Activated CD4-positive, CD25-positive, alpha-beta regulatory T cell (primary cell): ENCODE data around the gene PAX6.

Experiments used
- DNase-seq, 4 experiments: peaks; one replicate each; lab custom pipeline; 2025; lab: John Stamatoyannopoulos, UW

PAX6 gene

DNA sequence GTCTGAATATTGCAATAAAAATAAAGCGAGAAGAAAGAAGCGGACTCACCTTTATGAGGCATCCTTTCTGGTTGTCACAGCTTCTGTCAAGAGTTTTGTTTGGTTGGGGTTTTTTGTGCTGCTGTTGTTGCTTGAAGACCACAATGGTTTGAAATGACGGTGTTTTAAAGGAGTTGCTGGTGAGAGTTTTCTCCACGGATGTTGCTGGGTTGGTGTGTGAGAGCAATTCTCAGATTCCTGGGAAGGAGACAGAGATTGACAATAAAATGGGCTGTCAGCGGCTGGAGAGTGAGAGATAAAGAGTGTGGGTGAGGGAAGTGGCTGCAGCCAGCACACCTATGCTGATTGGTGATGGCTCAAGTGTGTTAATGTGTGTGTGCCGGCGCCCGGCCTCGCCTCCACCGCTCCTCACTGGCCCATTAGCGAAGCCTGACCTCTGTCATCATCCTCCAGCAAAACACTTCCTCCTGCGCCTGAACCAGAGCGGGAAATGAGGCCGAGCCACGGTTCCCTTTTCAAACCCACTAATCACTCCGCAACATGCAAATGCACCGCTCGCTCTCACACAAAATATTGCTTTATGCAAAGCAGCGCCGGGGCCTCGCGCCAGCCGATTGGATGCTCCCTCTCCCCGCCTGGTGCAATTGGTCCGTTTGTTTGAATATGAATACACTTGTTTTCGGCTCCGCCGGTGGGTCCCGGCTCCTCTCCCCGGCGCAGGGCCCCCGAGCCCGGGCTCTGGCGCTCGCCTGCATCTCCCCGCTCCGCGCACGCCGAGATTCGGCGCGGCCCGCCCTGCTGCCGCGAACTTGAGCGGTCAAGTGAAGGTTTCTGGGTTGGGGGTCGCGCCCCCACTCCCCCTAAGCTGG is at the start of gene PAX6:
Gene PAX6 (minus strand): TSS at position 544 of the 869 bp plus-strand sequence. CDS start 4,911 bp downstream, outside the sequence.
- no peak for DNase-seq

DNA sequence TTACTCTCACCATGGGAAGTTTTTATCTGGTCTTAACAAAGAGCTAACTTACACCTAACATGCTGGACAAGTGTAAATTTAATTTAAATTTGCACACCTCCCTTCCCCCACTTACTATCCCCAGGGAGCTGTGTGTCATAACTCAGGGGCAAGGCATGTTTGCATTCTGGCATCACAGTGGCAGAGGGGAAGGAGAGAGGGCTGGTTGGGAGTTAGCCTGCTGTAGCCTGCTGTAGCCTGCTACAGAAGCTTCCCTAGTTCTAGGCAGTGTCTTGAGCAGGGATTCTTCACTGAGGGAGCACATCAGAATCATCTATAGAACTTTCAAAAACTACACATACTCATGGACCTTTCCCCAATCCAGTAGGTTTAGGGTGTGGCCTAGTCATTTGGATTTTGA is 49.3 kb upstream of the PAX6 start:
- DNase-seq = no peak

DNA sequence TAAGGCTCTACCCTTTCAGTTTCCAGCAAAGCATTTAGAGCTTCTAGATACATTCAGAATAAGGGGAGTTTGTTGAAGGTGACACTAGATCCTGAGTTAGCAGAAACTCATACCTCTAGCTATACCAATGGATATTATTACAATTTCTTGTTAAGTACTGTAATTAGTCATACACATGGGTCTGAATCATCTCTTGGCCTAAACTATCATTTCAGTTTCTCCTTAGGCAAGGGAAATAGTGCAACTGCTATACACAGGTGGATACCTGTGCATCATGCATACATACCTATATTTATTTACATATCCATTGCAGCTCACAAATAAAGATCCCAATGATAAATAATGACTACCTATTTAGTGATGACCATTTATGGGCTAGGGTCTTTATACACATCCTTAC is 45.1 kb upstream of the PAX6 start:
- DNase-seq = no peak

DNA sequence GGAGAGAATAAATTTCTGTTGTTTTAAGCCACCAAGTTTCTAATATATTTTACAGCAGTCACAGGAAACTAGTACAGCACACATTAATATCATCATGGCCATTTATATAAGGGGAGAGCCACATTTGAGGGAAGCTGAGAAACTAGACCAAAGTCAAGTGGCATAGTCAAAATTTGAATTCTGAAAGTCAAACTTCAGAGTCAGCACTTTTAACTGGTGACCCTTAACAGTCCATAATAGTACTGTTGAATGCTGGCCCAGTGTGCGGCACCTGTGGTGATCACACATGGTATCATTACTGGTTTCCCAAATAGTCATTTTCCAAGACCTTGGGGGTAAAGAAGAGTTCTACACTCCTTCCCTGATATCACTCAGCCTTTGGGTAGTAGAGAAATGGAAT is 44.3 kb upstream of the PAX6 start:
- no peak for DNase-seq

DNA sequence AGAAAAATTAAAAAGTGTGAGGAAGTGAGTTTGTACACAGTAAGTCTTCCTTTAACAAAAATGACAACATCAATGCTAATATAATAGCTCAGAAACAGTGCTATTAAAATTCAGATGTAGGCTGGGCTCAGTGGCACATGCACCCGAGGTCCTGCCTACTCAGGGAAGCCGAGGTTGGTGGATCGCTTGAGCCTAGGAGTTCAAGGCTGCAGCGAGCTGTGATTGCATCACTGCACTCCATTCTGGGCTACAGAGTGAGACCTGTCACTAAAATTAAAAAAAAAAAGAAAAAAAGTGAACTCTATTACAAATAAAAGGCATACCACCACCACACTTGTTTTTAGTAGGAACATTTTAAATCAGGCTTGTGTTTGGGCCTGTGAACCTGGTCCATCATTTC is 39.2 kb upstream of the PAX6 start:
- DNase-seq = no peak

DNA sequence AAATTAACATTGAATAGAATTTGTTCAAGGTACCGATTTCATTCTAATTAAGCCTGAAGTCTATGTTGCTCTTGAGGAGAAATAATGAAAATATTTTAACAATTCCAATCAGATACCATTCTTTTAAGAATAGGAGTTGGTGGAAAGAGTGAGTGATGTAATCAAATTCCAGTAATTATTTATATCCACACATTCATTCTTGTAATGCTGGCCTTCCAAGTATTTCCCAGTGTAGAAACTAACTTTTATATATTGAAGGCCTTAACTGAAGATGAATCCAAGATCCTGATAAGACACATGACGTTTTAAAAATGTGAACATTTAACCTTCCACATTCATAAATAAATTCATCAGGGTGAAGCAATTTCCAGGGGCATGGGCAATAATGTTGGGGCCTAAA is 36.6 kb upstream of the PAX6 start:
- DNase-seq = no peak

DNA sequence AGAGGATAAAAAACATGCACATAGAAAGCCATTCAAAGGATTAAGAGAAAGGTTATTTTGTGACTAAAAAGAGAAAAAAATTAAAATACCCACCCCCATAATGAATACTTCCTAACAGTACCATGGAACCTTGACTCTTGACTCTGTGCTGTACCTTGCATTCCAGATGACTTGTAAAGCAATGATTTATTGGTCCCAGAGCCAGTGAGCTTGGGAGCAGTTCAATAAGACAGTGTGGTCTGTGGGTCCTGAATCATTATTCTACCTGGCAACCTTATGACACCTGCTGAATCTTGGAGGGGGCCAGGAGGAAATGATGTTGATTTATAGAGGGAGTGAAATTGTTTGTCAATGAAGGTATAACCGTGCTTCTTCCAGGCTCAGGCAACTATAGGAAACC is 34.2 kb upstream of the PAX6 start:
- no peak for DNase-seq

DNA sequence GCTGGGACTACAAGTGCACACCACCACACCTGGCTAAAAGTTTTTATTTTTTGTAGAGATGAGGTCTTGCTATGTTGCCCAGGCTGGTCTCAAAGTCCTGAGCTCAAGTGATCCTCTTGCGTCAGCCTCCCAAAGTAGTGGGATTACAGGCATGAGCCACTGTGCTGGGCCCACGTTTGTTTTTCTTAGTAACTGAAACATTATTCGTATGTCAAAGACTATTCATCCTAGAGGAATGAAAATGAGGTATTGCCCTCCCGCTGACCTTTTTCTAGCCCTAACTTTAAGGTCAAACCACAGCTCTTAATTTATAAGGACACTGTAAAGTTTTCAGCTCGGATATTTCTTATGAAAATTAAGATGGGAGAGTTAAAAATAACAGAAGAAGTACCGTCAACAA is 33.2 kb upstream of the PAX6 start:
- no peak for DNase-seq

DNA sequence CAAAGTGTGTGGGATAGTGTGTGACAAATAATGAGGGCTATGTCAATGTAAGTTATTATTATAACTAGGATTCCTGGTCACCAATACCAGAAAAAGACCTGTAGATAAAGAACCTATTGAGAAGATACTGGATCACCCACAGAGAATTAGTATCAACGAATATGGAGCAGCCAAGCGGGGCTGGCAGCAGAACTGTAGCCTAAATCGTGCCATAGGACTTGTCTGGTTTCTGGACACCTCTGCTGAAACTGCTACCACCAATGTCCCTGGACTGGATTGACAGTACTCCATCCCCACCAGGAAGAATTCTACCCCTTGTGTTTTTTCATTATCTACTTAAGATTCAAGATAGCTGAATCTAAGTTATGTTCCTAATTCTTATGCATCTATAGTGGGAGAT is 30.3 kb upstream of the PAX6 start:
- DNase-seq = no peak

DNA sequence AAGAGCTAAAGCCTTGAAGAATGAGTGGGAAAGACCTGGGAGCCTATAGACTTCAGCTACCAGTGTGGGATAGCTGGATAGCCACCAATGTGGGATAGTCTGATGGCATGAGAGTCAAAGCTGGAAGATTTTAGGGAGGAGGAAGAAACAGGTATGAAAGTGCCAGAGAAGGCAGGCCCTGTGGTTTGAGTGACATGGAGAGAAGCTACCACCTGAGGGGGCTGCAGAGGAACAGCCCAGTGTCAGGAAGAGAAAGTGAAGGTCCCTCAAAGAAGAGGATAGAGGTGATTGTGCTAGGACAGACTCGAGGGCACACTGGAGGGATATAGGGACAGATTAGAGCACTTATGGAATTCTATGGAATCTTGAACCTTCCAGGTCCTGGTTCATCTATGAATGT is 23.1 kb upstream of the PAX6 start:
- no peak for DNase-seq

DNA sequence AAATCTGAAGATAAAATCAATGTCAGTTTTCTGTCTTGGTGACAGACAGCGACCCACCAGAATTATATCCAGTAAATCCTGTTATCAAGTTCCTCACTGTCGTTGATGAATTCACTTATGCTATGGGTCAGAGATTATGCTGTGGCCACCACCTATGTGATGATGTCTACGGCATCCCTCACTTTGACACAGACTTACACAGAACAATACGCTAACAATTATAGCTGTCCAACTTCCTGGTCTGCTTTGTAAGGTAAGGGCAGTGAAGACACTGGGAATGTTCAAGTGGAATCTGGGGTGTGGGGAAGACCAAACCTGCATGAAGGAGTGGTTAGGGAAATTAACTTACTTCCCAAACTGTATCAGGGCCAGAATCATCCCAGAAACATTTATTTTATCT is 19.3 kb upstream of the PAX6 start:
- DNase-seq = no peak

DNA sequence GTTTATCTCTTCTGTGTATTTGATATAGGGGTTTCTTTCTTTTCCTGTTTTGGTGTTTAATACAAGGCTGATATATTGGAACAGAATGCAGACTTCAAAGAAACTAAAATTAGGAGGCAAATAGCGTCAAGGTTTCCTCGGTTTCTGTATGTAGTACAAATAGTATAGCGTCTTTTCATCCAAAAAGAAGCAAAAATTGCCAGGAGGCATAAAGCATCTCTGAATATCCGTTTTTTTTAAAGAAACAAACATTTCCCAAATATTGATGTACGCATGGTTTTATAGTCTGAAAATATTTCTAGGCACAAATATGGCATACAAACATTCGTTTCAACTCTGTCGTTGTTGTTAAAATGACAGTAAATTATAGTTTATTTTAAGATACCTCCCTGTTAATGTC is 17.1 kb upstream of the PAX6 start:
- DNase-seq = no peak

DNA sequence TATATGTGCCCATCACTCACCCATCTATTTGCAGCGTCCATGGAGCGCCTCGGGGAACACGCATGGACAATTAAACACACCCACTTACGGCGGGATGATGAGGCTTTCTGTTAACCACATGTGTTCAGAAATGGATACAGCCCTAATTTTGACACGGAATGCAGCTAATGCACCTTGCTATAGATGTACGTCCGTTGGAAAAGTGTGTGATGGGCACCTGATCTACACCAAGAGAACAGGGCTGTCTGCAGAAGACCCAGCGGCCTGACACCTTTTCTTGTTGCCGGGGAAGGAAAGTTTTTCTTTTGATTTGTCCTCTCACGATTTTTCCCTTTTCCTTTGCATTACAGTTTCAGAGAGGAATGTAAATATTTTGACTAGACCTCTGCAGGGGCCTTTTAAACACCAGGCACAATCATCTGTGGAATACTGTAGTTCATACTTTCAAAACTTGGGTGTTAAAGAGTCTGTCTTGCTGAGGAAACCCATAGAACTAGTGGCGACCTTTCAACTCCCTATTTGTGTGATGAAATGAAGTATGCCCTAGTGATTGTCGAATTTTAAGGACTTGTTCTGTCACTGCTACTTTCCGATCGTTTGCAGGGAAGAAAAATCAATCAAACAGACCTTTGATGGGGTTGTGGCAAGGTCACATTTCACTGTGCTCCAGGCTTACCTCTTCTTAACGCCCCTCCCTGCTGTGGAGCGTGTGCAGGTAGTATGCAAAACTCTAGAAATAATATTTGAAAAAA is 16.5 kb upstream of the PAX6 start:
- DNase-seq = no peak

DNA sequence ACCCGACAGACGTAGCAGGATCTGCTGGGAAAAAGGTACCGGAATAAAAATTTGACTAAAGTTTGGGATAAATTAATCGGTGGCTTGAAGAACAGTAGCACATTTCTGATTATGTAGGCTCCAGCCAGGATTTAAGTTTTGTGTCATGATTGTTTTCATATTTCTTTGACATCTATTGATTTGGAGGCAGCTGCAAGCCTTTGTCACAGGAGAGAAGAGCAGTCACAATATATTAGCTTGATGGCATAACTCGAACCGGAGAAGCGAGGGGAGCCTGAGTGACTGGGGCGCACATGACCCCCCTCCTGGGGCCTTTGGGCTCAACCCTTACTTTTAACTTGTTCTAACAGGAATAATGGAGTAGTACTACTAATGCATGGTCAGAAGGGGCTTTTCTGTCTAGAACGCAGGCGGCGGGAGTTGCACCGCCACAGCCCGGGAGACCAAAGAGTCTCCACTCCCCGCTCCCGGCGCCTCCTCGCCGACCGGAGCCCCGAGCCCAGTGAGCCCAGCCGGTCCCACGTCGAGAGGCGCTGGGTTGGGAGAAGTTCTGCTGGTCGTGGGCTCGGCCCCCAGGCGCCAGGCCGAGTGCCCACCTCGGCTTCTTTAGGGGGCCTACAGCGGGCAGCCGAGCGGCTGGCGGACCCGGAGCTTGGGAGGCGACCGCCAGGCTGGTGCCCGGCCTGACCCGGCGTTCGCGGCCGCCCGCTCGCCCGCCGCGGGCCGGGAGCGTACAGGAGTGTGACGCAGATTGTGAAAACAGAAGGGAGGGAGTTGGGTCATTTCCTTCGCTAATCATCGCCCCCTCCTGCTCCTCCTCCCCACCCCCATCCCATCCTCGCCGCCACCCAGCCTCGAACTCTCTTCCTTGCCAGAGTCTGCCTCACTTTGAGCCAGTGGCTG is 15.7 kb upstream of the PAX6 start:
- no peak for DNase-seq

DNA sequence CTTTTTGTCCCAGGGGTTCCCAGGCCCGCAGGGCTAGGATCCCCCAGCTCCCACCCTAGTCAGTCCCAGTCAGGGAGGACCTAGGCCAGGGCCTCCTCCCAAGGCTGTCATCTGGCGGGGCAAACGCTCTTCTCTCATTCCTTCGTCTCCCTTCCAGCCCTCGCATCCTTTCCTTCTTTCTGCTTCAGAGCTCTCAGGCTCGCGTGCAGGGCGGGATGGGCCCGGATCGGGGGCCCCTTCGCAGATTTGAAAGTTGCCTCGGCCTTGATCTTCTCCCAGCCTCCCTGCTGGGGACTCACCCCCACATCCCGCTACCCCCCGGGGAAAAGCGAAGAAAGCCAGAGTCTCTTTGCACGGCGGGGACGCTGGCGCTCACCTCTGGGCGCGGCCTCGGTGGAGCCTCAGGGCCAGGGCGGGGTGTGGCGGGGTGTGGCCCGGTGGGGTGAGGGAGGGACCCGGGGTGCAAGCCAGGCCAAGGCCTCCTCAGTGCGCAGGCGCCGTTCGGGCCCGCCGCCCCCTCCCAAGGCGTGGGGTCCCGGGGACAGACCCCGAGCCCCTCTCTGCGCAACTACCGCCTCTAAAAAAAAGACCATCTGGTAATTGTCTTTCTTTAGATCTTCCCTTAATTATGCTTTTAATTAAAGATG is 14.8 kb upstream of the PAX6 start:
- DNase-seq = no peak

DNA sequence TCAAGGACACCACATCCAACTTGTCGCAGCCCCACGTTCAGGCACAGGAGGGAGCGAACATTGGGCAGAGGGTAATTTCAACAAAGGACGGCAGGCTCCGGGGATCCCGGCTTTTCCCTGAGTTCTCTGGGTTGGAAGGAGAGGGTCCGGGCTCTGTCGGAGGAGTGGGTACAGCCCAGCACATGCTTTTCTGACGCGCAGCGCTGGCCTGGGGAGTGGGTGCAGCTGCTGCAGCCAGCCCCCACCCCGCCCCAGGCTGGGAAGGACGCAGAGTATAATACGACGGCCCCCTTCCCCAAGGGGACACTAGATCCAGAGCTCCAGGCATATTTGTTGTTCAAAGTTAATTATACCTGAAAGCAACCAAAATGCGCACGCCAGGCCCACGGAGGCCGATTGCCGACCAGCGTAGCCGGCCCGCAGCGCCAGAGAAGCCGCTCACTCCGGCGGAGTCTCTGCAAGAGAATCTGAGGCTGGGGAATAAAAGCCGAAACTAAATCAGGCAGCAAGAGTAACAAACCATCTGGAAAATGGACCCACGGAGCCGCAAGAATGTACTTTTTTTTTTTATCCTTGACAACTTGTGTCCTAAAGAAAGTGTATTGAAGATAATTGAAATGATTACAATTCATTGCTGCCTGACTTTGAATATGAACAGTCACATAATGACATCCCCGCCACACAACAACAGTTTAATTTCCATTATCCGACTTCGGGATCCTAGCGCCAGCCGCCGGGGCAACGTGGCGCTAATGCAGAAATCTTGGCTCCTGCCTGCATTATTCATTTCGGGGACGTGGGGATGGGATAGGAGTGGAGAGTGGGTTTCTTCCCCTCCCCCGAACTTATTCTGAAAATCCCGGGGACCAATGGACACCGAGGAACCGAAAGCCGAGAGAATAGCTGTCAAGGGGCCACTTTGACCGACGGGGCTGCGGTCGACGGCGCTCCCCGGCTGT is 14.0 kb upstream of the PAX6 start:
- no peak for DNase-seq

DNA sequence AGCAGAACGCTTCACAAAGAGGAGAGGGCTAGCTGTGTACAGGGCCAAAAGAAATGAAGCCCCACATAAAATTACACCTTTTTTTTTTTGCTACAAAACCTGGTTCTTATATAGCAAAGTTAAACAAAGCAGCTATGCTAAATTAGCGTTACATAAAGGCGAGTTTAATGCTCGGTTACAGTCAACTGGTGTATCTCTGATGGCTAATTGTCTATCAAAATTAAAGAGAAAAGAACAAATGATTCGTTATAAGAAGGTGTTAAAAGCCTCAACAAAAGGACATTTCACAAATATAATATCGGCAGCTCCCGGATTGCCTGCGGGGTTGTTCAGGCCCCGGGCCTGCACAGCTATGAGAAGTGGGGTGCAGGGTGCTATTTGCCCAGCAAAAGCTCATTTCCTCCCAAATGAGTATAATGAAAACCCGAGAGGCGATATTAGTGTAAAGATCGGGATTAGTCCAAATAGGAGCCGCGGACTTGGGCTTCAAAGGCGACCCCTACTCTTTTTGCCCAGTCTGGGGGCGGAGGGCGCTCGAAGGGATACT is 13.3 kb upstream of the PAX6 start:
- DNase-seq = no peak

DNA sequence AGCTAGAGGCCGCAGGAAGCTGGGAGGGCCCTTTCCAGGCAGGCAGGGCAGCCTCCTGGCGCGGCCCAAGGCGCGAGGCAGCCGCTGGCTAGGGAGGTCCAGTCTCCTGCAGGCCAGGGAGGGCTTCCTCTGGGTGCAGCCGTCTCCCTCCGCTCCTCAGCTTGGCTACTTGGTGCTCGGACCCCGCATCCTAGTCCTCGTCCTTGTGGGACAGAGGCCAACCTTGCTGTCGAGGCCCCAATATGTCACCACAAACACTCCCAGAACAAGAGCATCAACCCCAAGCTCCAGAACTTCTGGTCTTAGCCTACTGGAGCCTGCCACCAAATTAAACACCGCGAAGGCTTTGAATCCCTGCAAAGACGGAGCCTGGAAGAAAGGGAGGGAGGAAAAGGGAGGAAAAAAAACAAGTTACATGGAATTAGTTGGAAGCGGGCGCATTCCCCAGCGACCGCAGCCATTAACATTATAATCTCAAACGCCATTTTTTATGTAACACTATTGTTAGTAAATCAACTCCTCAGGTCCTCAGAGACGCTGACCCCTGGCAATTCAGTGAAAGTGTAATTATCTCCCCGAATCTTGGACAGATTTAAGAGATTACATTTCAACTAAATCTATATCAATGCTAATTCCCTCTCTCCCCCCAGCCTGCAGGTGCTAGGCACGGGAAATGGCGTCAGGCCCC is 12.7 kb upstream of the PAX6 start:
- no peak for DNase-seq

DNA sequence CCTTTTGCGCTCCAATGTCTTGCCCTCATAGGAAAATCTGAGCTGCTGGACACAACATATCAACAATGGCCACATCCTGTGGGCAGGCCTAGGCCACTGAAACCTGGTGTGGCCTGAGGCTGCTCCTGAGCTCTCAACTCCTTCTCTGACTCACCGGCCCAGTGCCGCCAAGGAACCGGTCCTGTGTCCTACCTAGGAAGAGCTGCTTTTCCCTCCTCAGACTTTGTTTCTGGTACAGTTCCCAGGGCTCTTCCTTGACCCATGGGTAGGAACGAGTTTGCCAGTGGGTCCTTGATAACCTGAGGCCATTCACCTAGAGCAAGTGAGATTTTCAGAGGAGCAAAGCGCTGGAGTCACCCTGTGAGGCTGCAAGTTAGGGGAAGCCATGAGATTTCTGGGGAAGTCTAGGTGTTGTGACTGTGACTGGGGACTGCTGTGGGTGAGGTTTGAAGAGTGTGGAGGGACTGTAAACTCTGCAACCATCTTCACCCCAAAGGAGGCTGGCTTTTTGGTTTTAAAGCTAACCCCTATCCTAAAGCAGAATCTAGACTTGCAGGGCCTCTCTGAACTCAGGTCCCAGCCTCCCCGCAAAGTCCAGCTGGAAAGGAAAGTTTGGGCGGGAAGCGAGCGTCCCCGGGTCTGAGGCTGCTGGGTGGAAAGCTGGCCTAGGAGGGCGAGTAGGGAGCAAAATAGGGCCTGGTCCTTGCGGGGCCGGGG is 12.0 kb upstream of the PAX6 start:
- no peak for DNase-seq
